SK-N-SH (cell line): Measurements from ENCODE around the gene NOD2. TPM values are rescaled to one million over a fixed set of nuclear protein-coding genes. Genes with fewer than 3 reads are reported as not detected.

Source experiments
- CTCF ChIA-PET: fragments of 300-600, 350-600 bp; formaldehyde crosslinking; extraction: SDS; loops from one replicate; lab custom pipeline; 2021; lab: Yijun Ruan, JAX
- POLR2A ChIA-PET: fragments of 350-600 bp; sonication (Branson Sonifier 250); formaldehyde crosslinking; extraction: SDS; loops from one replicate; lab custom pipeline; 2020; ENCODE audit warnings: antibody characterized with exemption, inconsistent platforms; lab: Yijun Ruan, JAX
- DNase-seq: peaks from one replicate; pipeline ENCODE4 v3.0.0; 2012
- H2AFZ ChIP-seq: fragments of 200-600 bp; sonication (generic); 2 replicates; pipeline ENCODE4 v1.8.1; 2016; ENCODE audit warnings: antibody characterized with exemption, mild to moderate bottlenecking, low read depth
- H3F3A ChIP-seq: fragments of 200-600 bp; sonication (generic); replicated peaks from 2 replicates; pipeline ENCODE3; 2016; ENCODE audit warnings: antibody characterized with exemption, mild to moderate bottlenecking; ENCODE audit not compliant: insufficient read depth
- H3K27ac ChIP-seq, 2 experiments: fragments of 200-500 bp in 1 of 2; fragments of 200-600 bp in 1 of 2; sonication (Bioruptor generic) in 1 of 2; sonication (generic), shearing (Covaris generic) in 1 of 2; 2 replicates each; pipeline versions ENCODE4 v1.5.1 to v1.6.1; 2014 to 2016; ENCODE audit warnings: low read depth in 2 of 2, inconsistent platforms in 1 of 2, low read length in 1 of 2, mild to moderate bottlenecking in 1 of 2, mixed read lengths in 1 of 2
- H3K27me3 ChIP-seq: fragments of 200-600 bp; sonication (generic), shearing (Covaris generic); 2 replicates; pipeline ENCODE4 v1.6.1; 2016; ENCODE audit warnings: mixed run types; ENCODE audit not compliant: insufficient read depth
- H3K36me3 ChIP-seq, 2 experiments: fragments of 200-500 bp in 1 of 2; fragments of 200-600 bp in 1 of 2; sonication (Bioruptor generic) in 1 of 2; sonication (generic) in 1 of 2; replicated peaks in 1 of 2; 2 replicates each; pipeline versions ENCODE3 to v1.5.1; 2014 to 2016; ENCODE audit warnings: low read length in 1 of 2, mild to moderate bottlenecking in 1 of 2; ENCODE audit not compliant: insufficient read depth in 2 of 2, control insufficient read depth in 1 of 2
- H3K4me1 ChIP-seq, 2 experiments: fragments of 200-500 bp in 1 of 2; fragments of 200-600 bp in 1 of 2; sonication (Bioruptor generic) in 1 of 2; sonication (generic), shearing (Covaris generic) in 1 of 2; 2 replicates each; pipeline versions ENCODE4 v1.5.1 to v1.6.1; 2014 to 2016; ENCODE audit warnings: low read depth in 1 of 2, low read length in 1 of 2, mixed run types in 1 of 2; ENCODE audit not compliant: insufficient read depth in 2 of 2, control insufficient read depth in 1 of 2
- H3K4me2 ChIP-seq: fragments of 200-600 bp; sonication (generic), shearing (Covaris generic); 2 replicates; pipeline ENCODE4 v1.6.1; 2017; ENCODE audit warnings: mixed run types
- H3K4me3 ChIP-seq, 2 experiments: fragments of 200-500 bp in 1 of 2; fragments of 200-600 bp in 1 of 2; sonication (Bioruptor generic) in 1 of 2; sonication (generic), shearing (Covaris generic) in 1 of 2; 2 replicates each; pipeline versions ENCODE4 v1.5.1 to v1.8.1; 2014 to 2016; ENCODE audit warnings: low read depth in 2 of 2, inconsistent platforms in 1 of 2, low read length in 1 of 2, mild to moderate bottlenecking in 1 of 2, mixed read lengths in 1 of 2, moderate library complexity in 1 of 2
- H3K79me2 ChIP-seq: fragments of 200-600 bp; sonication (generic); 2 replicates; pipeline ENCODE4 v1.8.1; 2017; ENCODE audit warnings: mild to moderate bottlenecking; ENCODE audit not compliant: insufficient read depth
- H3K9ac ChIP-seq: fragments of 200-600 bp; sonication (generic); 2 replicates; pipeline ENCODE4 v1.6.1; 2017; ENCODE audit warnings: mixed run types
- H3K9me2 ChIP-seq: fragments of 200-600 bp; sonication (generic); 2 replicates; pipeline ENCODE4 v1.6.1; 2017; ENCODE audit warnings: mixed run types
- H3K9me3 ChIP-seq: fragments of 200-600 bp; sonication (generic); 2 replicates; pipeline ENCODE4 v1.6.1; 2017; ENCODE audit warnings: mixed run types, mild to moderate bottlenecking, moderate library complexity
- H4K20me1 ChIP-seq: fragments of 200-600 bp; sonication (generic); 2 replicates; pipeline ENCODE4 v1.6.1; 2017; ENCODE audit warnings: mild to moderate bottlenecking, mixed run types; ENCODE audit not compliant: insufficient read depth
- ELF1 ChIP-seq: IDR thresholded peaks from 2 replicates; pipeline ENCODE4 v1.4.0; 2012
- FOSL2 ChIP-seq: IDR thresholded peaks from 2 replicates; pipeline ENCODE4 v1.4.0; 2012; ENCODE audit warnings: low read depth, mild to moderate bottlenecking, moderate library complexity, borderline replicate concordance
- FOXJ3 ChIP-seq: sonication (generic); formaldehyde crosslinking; IDR thresholded peaks from 2 replicates; pipeline ENCODE4 v1.5.1; 2020; ENCODE audit warnings: mild to moderate bottlenecking, missing genetic modification reagents
- FOXM1 ChIP-seq: IDR thresholded peaks from 2 replicates; pipeline ENCODE4 v1.4.0; 2012; ENCODE audit warnings: low read depth, mild to moderate bottlenecking
- MEF2A ChIP-seq: IDR thresholded peaks from 2 replicates; pipeline ENCODE4 v1.4.0; 2012; ENCODE audit warnings: low read depth, borderline replicate concordance
- MXI1 ChIP-seq: IDR thresholded peaks from 2 replicates; pipeline ENCODE4 v1.6.1; 2012; ENCODE audit warnings: mild to moderate bottlenecking, low read depth, low read length, improper control_type of control experiment
- NFIC ChIP-seq: IDR thresholded peaks from 2 replicates; pipeline ENCODE4 v1.4.0; 2012; ENCODE audit warnings: borderline replicate concordance
- NRF1 ChIP-seq: IDR thresholded peaks from 2 replicates; pipeline ENCODE4 v1.6.1; 2012; ENCODE audit warnings: low read depth, mild to moderate bottlenecking, low read length
- RCOR1 ChIP-seq: fragments of 150-350 bp; IDR thresholded peaks from 2 replicates; pipeline ENCODE4 v1.6.1; 2017; ENCODE audit warnings: antibody characterized with exemption, low read length
- RFX5 ChIP-seq: IDR thresholded peaks from 2 replicates; pipeline ENCODE4 v1.6.1; 2012; ENCODE audit warnings: mild to moderate bottlenecking, improper control_type of control experiment, low read length
- RXRA ChIP-seq: IDR thresholded peaks from 2 replicates; pipeline ENCODE4 v1.4.0; 2012; ENCODE audit warnings: low read depth, mild to moderate bottlenecking, borderline replicate concordance
- TEAD4 ChIP-seq: IDR thresholded peaks from 2 replicates; pipeline ENCODE4 v1.4.0; 2012; ENCODE audit warnings: mild to moderate bottlenecking, borderline replicate concordance; ENCODE audit not compliant: insufficient read depth
- YY1 ChIP-seq: IDR thresholded peaks from 2 replicates; pipeline ENCODE4 v1.4.0; 2012; ENCODE audit warnings: low read depth, mild to moderate bottlenecking
- polyA plus RNA-seq, 3 experiments: library from polyadenylated mRNA; depleted of rRNA; stranded (reverse); fragments of >200 nt; gene quantifications; 2 replicates each; pipeline ENCODE4 v1.2.3, GENCODE V29; 2012
- TF ChIP-seq, protein P1 (sequence below): IDR thresholded peaks from 2 replicates; pipeline ENCODE4 v1.6.1; 2012; ENCODE audit warnings: mild to moderate bottlenecking, low read depth, low read length, moderate library complexity
- TF ChIP-seq, protein P2 (sequence below): fragments of 150-350 bp; IDR thresholded peaks from 2 replicates; pipeline ENCODE4 v1.6.1; 2017; ENCODE audit warnings: antibody characterized with exemption, low read length, low read depth, borderline replicate concordance
- TF ChIP-seq, protein P3 (sequence below): IDR thresholded peaks from 2 replicates; pipeline ENCODE4 v1.4.0; 2012; ENCODE audit warnings: low read depth

The NOD2 gene
- polyA plus RNA-seq, 1 of the 3 experiments (the other 2 are of a cell fraction): not detected

DNA sequence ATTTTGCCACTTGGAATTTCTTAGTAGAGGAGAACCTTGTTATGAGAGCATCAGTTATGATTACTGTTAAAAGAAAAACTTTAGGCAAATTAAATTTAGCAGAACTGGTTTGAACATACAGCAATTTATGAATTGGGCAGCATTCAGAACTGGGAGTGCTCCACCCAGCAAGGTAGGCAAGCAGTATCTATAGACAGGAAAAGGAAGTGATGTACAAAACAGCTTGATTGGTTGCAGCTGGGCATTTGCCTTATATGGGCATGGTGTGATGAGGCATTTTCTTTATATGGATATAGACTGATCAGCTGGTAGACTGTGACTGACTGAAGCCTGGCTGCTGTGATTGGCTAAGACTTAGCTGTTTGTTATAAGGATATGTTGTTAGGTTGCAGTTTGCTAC lies 30.9 kb downstream of the NOD2 start:
- no peak overlapping the region for H3K4me2 ChIP-seq
- CTCF ChIA-PET: interaction anchor here (0.8 to 1.6 kb wide), 2 partner anchors 67 to 89 kb away, joined by 3 read pairs; no protein-coding TSS in a partner anchor
- H3K27ac ChIP-seq: no peak overlapping the region
- H3K27me3 ChIP-seq: no peaks in the 10 kb centered on the region
- no peaks in the 10 kb centered on the region for H4K20me1 ChIP-seq
- no peaks in the 10 kb centered on the region for H3K9me3 ChIP-seq
- H3K9me2 ChIP-seq: no peaks in the 10 kb centered on the region
- H3F3A ChIP-seq: no peaks in the 10 kb centered on the region
- TF ChIP-seq RFX5: no peak
- TF ChIP-seq MXI1: no peak
- TF ChIP-seq, protein P1, sequence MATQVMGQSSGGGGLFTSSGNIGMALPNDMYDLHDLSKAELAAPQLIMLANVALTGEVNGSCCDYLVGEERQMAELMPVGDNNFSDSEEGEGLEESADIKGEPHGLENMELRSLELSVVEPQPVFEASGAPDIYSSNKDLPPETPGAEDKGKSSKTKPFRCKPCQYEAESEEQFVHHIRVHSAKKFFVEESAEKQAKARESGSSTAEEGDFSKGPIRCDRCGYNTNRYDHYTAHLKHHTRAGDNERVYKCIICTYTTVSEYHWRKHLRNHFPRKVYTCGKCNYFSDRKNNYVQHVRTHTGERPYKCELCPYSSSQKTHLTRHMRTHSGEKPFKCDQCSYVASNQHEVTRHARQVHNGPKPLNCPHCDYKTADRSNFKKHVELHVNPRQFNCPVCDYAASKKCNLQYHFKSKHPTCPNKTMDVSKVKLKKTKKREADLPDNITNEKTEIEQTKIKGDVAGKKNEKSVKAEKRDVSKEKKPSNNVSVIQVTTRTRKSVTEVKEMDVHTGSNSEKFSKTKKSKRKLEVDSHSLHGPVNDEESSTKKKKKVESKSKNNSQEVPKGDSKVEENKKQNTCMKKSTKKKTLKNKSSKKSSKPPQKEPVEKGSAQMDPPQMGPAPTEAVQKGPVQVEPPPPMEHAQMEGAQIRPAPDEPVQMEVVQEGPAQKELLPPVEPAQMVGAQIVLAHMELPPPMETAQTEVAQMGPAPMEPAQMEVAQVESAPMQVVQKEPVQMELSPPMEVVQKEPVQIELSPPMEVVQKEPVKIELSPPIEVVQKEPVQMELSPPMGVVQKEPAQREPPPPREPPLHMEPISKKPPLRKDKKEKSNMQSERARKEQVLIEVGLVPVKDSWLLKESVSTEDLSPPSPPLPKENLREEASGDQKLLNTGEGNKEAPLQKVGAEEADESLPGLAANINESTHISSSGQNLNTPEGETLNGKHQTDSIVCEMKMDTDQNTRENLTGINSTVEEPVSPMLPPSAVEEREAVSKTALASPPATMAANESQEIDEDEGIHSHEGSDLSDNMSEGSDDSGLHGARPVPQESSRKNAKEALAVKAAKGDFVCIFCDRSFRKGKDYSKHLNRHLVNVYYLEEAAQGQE: no peak
- TF ChIP-seq ELF1: no peak
- no peak for TF ChIP-seq YY1
- TF ChIP-seq FOXM1: no peak
- TF ChIP-seq, protein P2, sequence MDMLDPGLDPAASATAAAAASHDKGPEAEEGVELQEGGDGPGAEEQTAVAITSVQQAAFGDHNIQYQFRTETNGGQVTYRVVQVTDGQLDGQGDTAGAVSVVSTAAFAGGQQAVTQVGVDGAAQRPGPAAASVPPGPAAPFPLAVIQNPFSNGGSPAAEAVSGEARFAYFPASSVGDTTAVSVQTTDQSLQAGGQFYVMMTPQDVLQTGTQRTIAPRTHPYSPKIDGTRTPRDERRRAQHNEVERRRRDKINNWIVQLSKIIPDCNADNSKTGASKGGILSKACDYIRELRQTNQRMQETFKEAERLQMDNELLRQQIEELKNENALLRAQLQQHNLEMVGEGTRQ: no peak
- no peak for TF ChIP-seq MEF2A
- TF ChIP-seq, protein P3, sequence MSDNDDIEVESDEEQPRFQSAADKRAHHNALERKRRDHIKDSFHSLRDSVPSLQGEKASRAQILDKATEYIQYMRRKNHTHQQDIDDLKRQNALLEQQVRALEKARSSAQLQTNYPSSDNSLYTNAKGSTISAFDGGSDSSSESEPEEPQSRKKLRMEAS: no peak
- no peak for TF ChIP-seq RXRA
- TF ChIP-seq FOSL2: no peak
- no peak for TF ChIP-seq RCOR1
- no peak for TF ChIP-seq FOXJ3 (CRISPR knock-in tag)
- TF ChIP-seq TEAD4: no peak
- no peak for TF ChIP-seq NFIC
- TF ChIP-seq NRF1: no peak
- TF ChIP-seq, all 33 proteins: peak for 0
- POLR2A ChIA-PET: no interaction called here
- H2AFZ ChIP-seq: no peak overlapping the region
- no peak for DNase-seq
- no peaks in the 10 kb centered on the region for H3K4me1 ChIP-seq
- H3K9ac ChIP-seq: no peak overlapping the region
- H3K4me3 ChIP-seq: no peak overlapping the region
- no peaks in the 10 kb centered on the region for H3K79me2 ChIP-seq
- H3K36me3 ChIP-seq: no peaks in the 10 kb centered on the region
